Endodermal cell (in vitro differentiated cells): ENCODE measurements around the gene POC1A. TPM values are rescaled to one million over a fixed set of nuclear protein-coding genes. Genes with fewer than 3 reads are reported as not detected.

Source experiments
- DNase-seq: peaks from one replicate; pipeline ENCODE4 v3.0.0-alpha.2; 2017
- H3K27ac ChIP-seq: 2 replicates; pipeline ENCODE4 v1.5.1; 2013; ENCODE audit warnings: mild to moderate bottlenecking, low read depth, low read length, moderate library complexity
- H3K27me3 ChIP-seq: 2 replicates; pipeline ENCODE4 v1.6.1; 2013; ENCODE audit warnings: mild to moderate bottlenecking, low read length, moderate library complexity; ENCODE audit not compliant: insufficient read depth, control insufficient read depth, poor library complexity, severe bottlenecking
- H3K36me3 ChIP-seq: 2 replicates; pipeline ENCODE4 v1.7.0; 2013; ENCODE audit warnings: mild to moderate bottlenecking, low read length, moderate library complexity; ENCODE audit not compliant: control insufficient read depth, insufficient read depth
- H3K4me1 ChIP-seq: one replicate; pipeline ENCODE4 v1.7.0; 2013; ENCODE audit warnings: low read length; ENCODE audit not compliant: control insufficient read depth, insufficient read depth
- H3K4me3 ChIP-seq: 2 replicates; pipeline ENCODE4 v1.5.1; 2013; ENCODE audit warnings: mild to moderate bottlenecking, low read length, moderate library complexity
- H3K9ac ChIP-seq: 2 replicates; pipeline ENCODE4 v1.6.1; 2013; ENCODE audit warnings: mild to moderate bottlenecking, low read length, moderate library complexity; ENCODE audit not compliant: poor library complexity, severe bottlenecking; ENCODE audit errors: extremely low read depth
- H3K9me3 ChIP-seq: 2 replicates; pipeline ENCODE4 v1.6.1; 2013; ENCODE audit warnings: mild to moderate bottlenecking, low read length, moderate library complexity; ENCODE audit not compliant: control insufficient read depth
- H3K27ac Mint-ChIP-seq: 2 replicates; pipeline ENCODE4 v1.8.0; 2020; ENCODE audit warnings: mixed read lengths
- H3K27me3 Mint-ChIP-seq: 2 replicates; pipeline ENCODE4 v1.8.0; 2021; ENCODE audit warnings: mild to moderate bottlenecking, mixed read lengths; ENCODE audit not compliant: insufficient read depth
- H3K36me3 Mint-ChIP-seq: 2 replicates; pipeline ENCODE4 v1.8.0; 2020; ENCODE audit warnings: low read depth, mixed read lengths
- H3K4me1 Mint-ChIP-seq: 2 replicates; pipeline ENCODE4 v1.8.0; 2020; ENCODE audit warnings: mixed read lengths
- H3K4me3 Mint-ChIP-seq: 2 replicates; pipeline ENCODE4 v1.8.0; 2020; ENCODE audit warnings: mild to moderate bottlenecking, moderate library complexity, mixed read lengths
- H3K9me3 Mint-ChIP-seq: 2 replicates; pipeline ENCODE4 v1.8.0; 2020; ENCODE audit warnings: mild to moderate bottlenecking, mixed read lengths
- WGBS, 2 experiments: methylation state at CpG; one replicate each; pipeline versions ENCODE4 v1.1.5 to v1.1.7; 2013; ENCODE audit warnings: missing lambda C conversion rate in 2 of 2, mixed read lengths in 1 of 2; ENCODE audit not compliant: insufficient coverage in 1 of 2, insufficient read length in 1 of 2; 5-methylcytosine and 5-hydroxymethylcytosine counted together
- total RNA-seq, 2 donors: library from RNA; stranded (reverse); fragmentation: NEBNext Ultra II Directional in 1 of 2; extraction: Animal tissue kit (Norgen Biotek cat#: 25700) in 1 of 2; gene quantifications; 2 replicates in 1 of 2; 3 replicates in 1 of 2; pipeline ENCODE4 v1.2.1, GENCODE V29; 2021
- TF ChIP-seq, protein P1 (sequence below): fragments of 200-600 bp; sonication (generic); conservative IDR thresholded peaks from 2 replicates; pipeline ENCODE4 v1.5.0; 2021; ENCODE audit warnings: antibody characterized with exemption, mild to moderate bottlenecking

POC1A gene
- total RNA-seq, 2 donors from 2014 or later: 19.7 to 24.0 TPM

- H3K27ac Mint-ChIP-seq: no peak overlapping the region
- peaks cover 14% of the 10 kb centered on the region for H3K4me1 Mint-ChIP-seq
Observed at GRCh38 chr3:52084216-52084945, 69.8 kb downstream of the POC1A start.

GRCh38 chr3:52083556-52084087, 70.6 kb downstream of the POC1A start:
- Mint-ChIP-seq H3K4me1 (peaks cover 10% of the 10 kb centered on the region), H3K27me3 (no peaks in the 10 kb centered on the region), H3K27ac (no peak overlapping the region), H3K36me3 (no peaks in the 10 kb centered on the region), H3K9me3 (no peaks in the 10 kb centered on the region), H3K4me3 (no peak overlapping the region)
- Histone ChIP-seq H3K4me1 (peaks cover 8% of the 10 kb centered on the region), H3K4me3 (no peak overlapping the region), H3K9me3 (no peaks in the 10 kb centered on the region), H3K27me3 (no peaks in the 10 kb centered on the region), H3K36me3 (no peaks in the 10 kb centered on the region), H3K27ac (no peak overlapping the region), H3K9ac (no peak overlapping the region)
- no peak for DNase-seq
- 90 to 93% methylated on average over 3 to 5 of the region's 5 CpGs for WGBS, 2 experiments
- TF ChIP-seq, protein P1, sequence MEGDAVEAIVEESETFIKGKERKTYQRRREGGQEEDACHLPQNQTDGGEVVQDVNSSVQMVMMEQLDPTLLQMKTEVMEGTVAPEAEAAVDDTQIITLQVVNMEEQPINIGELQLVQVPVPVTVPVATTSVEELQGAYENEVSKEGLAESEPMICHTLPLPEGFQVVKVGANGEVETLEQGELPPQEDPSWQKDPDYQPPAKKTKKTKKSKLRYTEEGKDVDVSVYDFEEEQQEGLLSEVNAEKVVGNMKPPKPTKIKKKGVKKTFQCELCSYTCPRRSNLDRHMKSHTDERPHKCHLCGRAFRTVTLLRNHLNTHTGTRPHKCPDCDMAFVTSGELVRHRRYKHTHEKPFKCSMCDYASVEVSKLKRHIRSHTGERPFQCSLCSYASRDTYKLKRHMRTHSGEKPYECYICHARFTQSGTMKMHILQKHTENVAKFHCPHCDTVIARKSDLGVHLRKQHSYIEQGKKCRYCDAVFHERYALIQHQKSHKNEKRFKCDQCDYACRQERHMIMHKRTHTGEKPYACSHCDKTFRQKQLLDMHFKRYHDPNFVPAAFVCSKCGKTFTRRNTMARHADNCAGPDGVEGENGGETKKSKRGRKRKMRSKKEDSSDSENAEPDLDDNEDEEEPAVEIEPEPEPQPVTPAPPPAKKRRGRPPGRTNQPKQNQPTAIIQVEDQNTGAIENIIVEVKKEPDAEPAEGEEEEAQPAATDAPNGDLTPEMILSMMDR: no peak

More at GRCh38 chr3:52084216-52084945, 69.8 kb downstream of the POC1A start:
- no peak overlapping the region for H3K9ac ChIP-seq
- no peaks in the 10 kb centered on the region for H3K36me3 ChIP-seq
- H3K27ac ChIP-seq: no peak overlapping the region
- DNase-seq: no peak
- TF ChIP-seq, protein P1: no peak
- peaks cover 13% of the 10 kb centered on the region for H3K4me1 ChIP-seq
- Mint-ChIP-seq H3K36me3 (no peaks in the 10 kb centered on the region), H3K27me3 (no peaks in the 10 kb centered on the region), H3K4me3 (no peak overlapping the region), H3K9me3 (no peaks in the 10 kb centered on the region)
- WGBS, 2 experiments: 91 to 100% methylated on average over 5 to 9 of the region's 9 CpGs
- no peaks in the 10 kb centered on the region for H3K27me3 ChIP-seq
- no peak overlapping the region for H3K4me3 ChIP-seq
- no peaks in the 10 kb centered on the region for H3K9me3 ChIP-seq

DNA sequence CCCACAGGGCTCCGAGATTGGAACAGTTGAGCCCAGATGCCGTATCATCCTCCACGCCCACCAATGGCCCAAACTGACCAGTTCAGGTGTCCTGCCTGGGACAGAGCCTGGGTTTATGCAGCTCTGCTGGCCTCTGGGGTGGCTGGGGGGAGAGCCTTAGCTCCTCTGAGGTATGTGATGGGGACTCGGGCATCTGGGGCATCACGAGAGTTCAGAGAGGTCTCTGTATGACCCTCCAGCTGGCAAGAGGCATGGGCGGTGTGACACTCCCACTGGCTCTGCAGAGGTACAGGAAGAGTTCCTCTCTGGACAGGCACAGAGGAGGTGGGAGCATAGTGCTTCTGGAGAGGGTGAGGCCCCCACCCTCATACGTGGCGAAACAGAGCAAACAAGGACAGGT, 71.3 kb downstream of the POC1A start:
- no peak for DNase-seq
- Mint-ChIP-seq H3K27ac (no peak overlapping the region), H3K4me1 (peaks cover 9% of the 10 kb centered on the region)

More for the DNA sequence above, 71.3 kb downstream of the POC1A start:
- H3K36me3 ChIP-seq: no peaks in the 10 kb centered on the region
- no peak overlapping the region for H3K27ac ChIP-seq
- H3K9ac ChIP-seq: no peak overlapping the region
- H3K4me3 ChIP-seq: no peak overlapping the region
- Mint-ChIP-seq H3K4me3 (no peak overlapping the region), H3K27me3 (no peaks in the 10 kb centered on the region), H3K9me3 (no peaks in the 10 kb centered on the region), H3K36me3 (no peaks in the 10 kb centered on the region)
- H3K27me3 ChIP-seq: no peaks in the 10 kb centered on the region
- H3K9me3 ChIP-seq: no peaks in the 10 kb centered on the region
- TF ChIP-seq, protein P1: no peak
- peaks cover 8% of the 10 kb centered on the region for H3K4me1 ChIP-seq
- 93 to 95% methylated on average over 8 of the region's 8 CpGs for WGBS, 2 experiments
